Stimulated activated CD4-positive, alpha-beta T cell treated with anti-CD3 and anti-CD28 coated beads, Interleukin-1b, Interleukin-23, amount 100 ng/mL, for 1 hour (primary cell): ENCODE measurements around the gene FLCN.

Source experiments
- DNase-seq, 2 donors: peaks; one replicate each; pipeline ENCODE4 v3.0.0-alpha.2; 2020; ENCODE audit warnings: low read depth in 2 of 2

Gene FLCN

GRCh38 chr17:17236295-17237025, 508 bp downstream of the FLCN start:
- no peak for DNase-seq

GRCh38 chr17:17235212-17236174, 1.5 kb downstream of the FLCN start:
- DNase-seq: no peak

GRCh38 chr17:17232303-17232621, 4.7 kb downstream of the FLCN start:
- no peak for DNase-seq

GRCh38 chr17:17231621-17232302, 5.2 kb downstream of the FLCN start:
- no peak for DNase-seq

GRCh38 chr17:17229416-17230384, 7.3 kb downstream of the FLCN start:
- DNase-seq: no peak

- DNase-seq: no peak
Measured at GRCh38 chr17:17228521-17229279, 8.3 kb downstream of the FLCN start.

- no peak for DNase-seq
Measured at GRCh38 chr17:17227608-17228520, 9.1 kb downstream of the FLCN start.

GRCh38 chr17:17226451-17227265, 10.3 kb downstream of the FLCN start:
- no peak for DNase-seq

GRCh38 chr17:17225901-17226300, 11.1 kb downstream of the FLCN start:
- DNase-seq: no peak

- no peak for DNase-seq
Measured at GRCh38 chr17:17224137-17224536, 12.8 kb downstream of the FLCN start.

- DNase-seq: no peak
Measured at GRCh38 chr17:17223736-17224135, 13.2 kb downstream of the FLCN start.

- no peak for DNase-seq
Measured at GRCh38 chr17:17221329-17221728, 15.6 kb downstream of the FLCN start.

- no peak for DNase-seq
Measured at GRCh38 chr17:17220529-17220928, 16.4 kb downstream of the FLCN start.

- no peak for DNase-seq
Measured at GRCh38 chr17:17217995-17218394, 19.0 kb downstream of the FLCN start.

- no peak for DNase-seq
Measured at GRCh38 chr17:17216776-17217175, 20.2 kb downstream of the FLCN start.

- no peak for DNase-seq
Measured at GRCh38 chr17:17216236-17216635, 20.7 kb downstream of the FLCN start.

GRCh38 chr17:17215575-17215974, 21.4 kb downstream of the FLCN start:
- no peak for DNase-seq

- DNase-seq: no peak
Measured at GRCh38 chr17:17214646-17215436, 22.1 kb downstream of the FLCN start.
